Chondrocyte (in vitro differentiated cells): ENCODE measurements around the gene GALNTL6. TPM values are rescaled to one million over a fixed set of nuclear protein-coding genes. Genes with fewer than 3 reads are reported as not detected.
"Not testable (repeated sequence)": the region's sequence is repeated elsewhere in the genome, so short reads cannot be mapped to it uniquely, and the experiment has no call there.

Source experiments
- DNase-seq: peaks from one replicate; pipeline ENCODE4 v3.0.0; 2021; ENCODE audit warnings: mixed read lengths, low spot score
- H3K27ac Mint-ChIP-seq: one replicate; pipeline ENCODE4 v1.8.0; 2021; ENCODE audit warnings: mild to moderate bottlenecking, moderate library complexity, mixed read lengths; ENCODE audit not compliant: unreplicated experiment
- H3K27me3 Mint-ChIP-seq: 2 replicates; pipeline ENCODE4 v1.8.0; 2021; ENCODE audit warnings: low read depth, mixed read lengths
- H3K36me3 Mint-ChIP-seq: 2 replicates; pipeline ENCODE4 v1.8.0; 2021; ENCODE audit warnings: low read depth, mixed read lengths
- H3K4me1 Mint-ChIP-seq: 2 replicates; pipeline ENCODE4 v1.8.0; 2021; ENCODE audit warnings: low read depth, mild to moderate bottlenecking, mixed read lengths
- H3K4me3 Mint-ChIP-seq: one replicate; pipeline ENCODE4 v1.8.0; 2021; ENCODE audit warnings: mild to moderate bottlenecking, moderate library complexity, mixed read lengths; ENCODE audit not compliant: unreplicated experiment
- H3K9me3 Mint-ChIP-seq: 2 replicates; pipeline ENCODE4 v1.8.0; 2021; ENCODE audit warnings: low read depth, mixed read lengths
- CTCF ChIP-seq: fragments of 200-600 bp; sonication (generic); IDR thresholded peaks from 2 replicates; pipeline ENCODE4 v1.5.0; 2021; ENCODE audit warnings: antibody characterized with exemption, mild to moderate bottlenecking, moderate library complexity
- total RNA-seq: library from RNA; stranded (reverse); gene quantifications from 3 replicates; pipeline ENCODE4 v1.2.1, GENCODE V29; 2021

Gene GALNTL6
- total RNA-seq, 1 donor from 2014 or later, result not detected

GRCh38 chr4:172787111-172787510, 973.9 kb downstream of the GALNTL6 start:
- Mint-ChIP-seq H3K36me3 (no peaks in the 10 kb centered on the region), H3K4me1 (peaks cover 13% of the 10 kb centered on the region), H3K4me3 (no peak overlapping the region), H3K27ac (no peak overlapping the region), H3K27me3 (peaks cover 3% of the 10 kb centered on the region), H3K9me3 (no peaks in the 10 kb centered on the region)
- no peak for TF ChIP-seq CTCF
- DNase-seq, result no peak

GRCh38 chr4:172791841-172792240, 978.6 kb downstream of the GALNTL6 start:
- Mint-ChIP-seq H3K27ac (no peak overlapping the region), H3K4me1 (no peaks in the 10 kb centered on the region), H3K4me3 (no peak overlapping the region), H3K9me3 (no peaks in the 10 kb centered on the region), H3K36me3 (no peaks in the 10 kb centered on the region), H3K27me3 (peaks cover 2% of the 10 kb centered on the region)
- no peak for DNase-seq
- TF ChIP-seq CTCF, result no peak

GRCh38 chr4:172793565-172794306, 980.5 kb downstream of the GALNTL6 start:
- Mint-ChIP-seq H3K36me3 (no peaks in the 10 kb centered on the region), H3K9me3 (no peaks in the 10 kb centered on the region), H3K4me3 (no peak overlapping the region), H3K27ac (no peak overlapping the region), H3K4me1 (no peaks in the 10 kb centered on the region), H3K27me3 (peaks cover 2% of the 10 kb centered on the region)
- no peak for TF ChIP-seq CTCF
- DNase-seq, result no peak

GRCh38 chr4:172794307-172794703, 981.1 kb downstream of the GALNTL6 start:
- DNase-seq, result no peak
- H3K36me3 Mint-ChIP-seq, result no peaks in the 10 kb centered on the region
- no peak for TF ChIP-seq CTCF
- no peak overlapping the region for H3K27ac Mint-ChIP-seq
- no peak overlapping the region for H3K4me3 Mint-ChIP-seq
- H3K27me3 Mint-ChIP-seq, result peaks cover 5% of the 10 kb centered on the region
- no peaks in the 10 kb centered on the region for H3K9me3 Mint-ChIP-seq
- no peaks in the 10 kb centered on the region for H3K4me1 Mint-ChIP-seq

GRCh38 chr4:172797281-172797680, 984.1 kb downstream of the GALNTL6 start:
- not testable (repeated sequence) for H3K9me3 Mint-ChIP-seq, H3K27me3 Mint-ChIP-seq, H3K4me3 Mint-ChIP-seq, H3K36me3 Mint-ChIP-seq, DNase-seq, H3K4me1 Mint-ChIP-seq, H3K27ac Mint-ChIP-seq

GRCh38 chr4:172802032-172802431, 988.8 kb downstream of the GALNTL6 start:
- no peak for DNase-seq
- no peaks in the 10 kb centered on the region for H3K9me3 Mint-ChIP-seq
- no peak overlapping the region for H3K4me3 Mint-ChIP-seq
- H3K4me1 Mint-ChIP-seq, result no peaks in the 10 kb centered on the region
- TF ChIP-seq CTCF, result no peak
- H3K36me3 Mint-ChIP-seq, result no peaks in the 10 kb centered on the region
- peaks cover 5% of the 10 kb centered on the region for H3K27me3 Mint-ChIP-seq
- H3K27ac Mint-ChIP-seq, result no peak overlapping the region
